ENCODE measurements around the gene PLPP4.

DNA sequence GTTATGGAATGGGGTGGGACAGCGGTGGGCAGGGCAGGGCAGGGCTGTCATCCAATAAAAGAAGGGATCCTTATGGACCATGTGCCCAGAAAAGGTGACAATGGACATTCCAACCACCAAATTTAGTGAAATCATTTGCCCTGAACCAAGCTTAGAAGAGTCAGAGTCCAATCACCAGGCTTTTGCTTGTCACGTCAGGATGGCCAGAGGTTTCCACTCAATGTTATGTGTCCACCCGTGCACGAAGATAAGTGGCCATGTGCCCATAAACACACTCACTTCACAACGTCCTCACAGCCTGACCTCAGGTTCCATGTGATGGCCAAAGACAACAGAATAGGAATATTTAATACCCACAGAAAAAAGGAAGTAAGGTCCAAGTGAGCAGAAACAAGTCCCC lies 36.6 kb upstream of the PLPP4 start:
- TF ChIP-seq CTCF (IDR thresholded peaks at IDR 0.05) (no peak), POLR2A (IDR thresholded peaks at IDR 0.05) (no peak)

Data from suprapubic skin (tissue), 3 donors.